Neural progenitor cell (in vitro differentiated cells): ENCODE measurements around the gene E2F1. TPM values are rescaled to one million over a fixed set of nuclear protein-coding genes. Genes with fewer than 3 reads are reported as not detected.

Experiments
- DNase-seq: peaks from one replicate; pipeline ENCODE4 v3.0.0-alpha.2; 2016; ENCODE audit warnings: low spot score
- H2AFZ ChIP-seq: fragments of 200-600 bp; sonication (generic); replicated peaks from 2 replicates; pipeline ENCODE4 v1.6.1; 2016; ENCODE audit warnings: antibody characterized with exemption
- H3F3A ChIP-seq: fragments of 200-600 bp; sonication (generic); 2 replicates; pipeline ENCODE4 v1.6.1; 2016; ENCODE audit warnings: antibody characterized with exemption, low read depth
- H3K27ac ChIP-seq: fragments of 200-600 bp; sonication (generic); 2 replicates; pipeline ENCODE4 v1.5.1; 2016; ENCODE audit warnings: mild to moderate bottlenecking
- H3K27me3 ChIP-seq: fragments of 200-600 bp; sonication (generic); 2 replicates; pipeline ENCODE4 v1.6.1; 2016; ENCODE audit warnings: mild to moderate bottlenecking, moderate library complexity
- H3K36me3 ChIP-seq: fragments of 200-600 bp; sonication (generic); 2 replicates; pipeline ENCODE4 v1.5.1; 2016
- H3K4me1 ChIP-seq: fragments of 200-600 bp; sonication (generic); 2 replicates; pipeline ENCODE4 v1.6.1; 2016; ENCODE audit warnings: mixed run types
- H3K4me2 ChIP-seq: fragments of 200-600 bp; sonication (generic); 2 replicates; pipeline ENCODE4 v1.6.1; 2016
- H3K4me3 ChIP-seq: fragments of 200-600 bp; sonication (generic); 2 replicates; pipeline ENCODE4 v1.5.1; 2016
- H3K79me2 ChIP-seq: fragments of 200-600 bp; sonication (generic); 2 replicates; pipeline ENCODE4 v1.6.1; 2016; ENCODE audit warnings: low read depth
- H3K9ac ChIP-seq: fragments of 200-600 bp; sonication (generic); 2 replicates; pipeline ENCODE4 v1.6.1; 2016
- H3K9me3 ChIP-seq: fragments of 200-600 bp; sonication (generic); 2 replicates; pipeline ENCODE4 v1.5.1; 2016; ENCODE audit warnings: low read depth
- H4K20me1 ChIP-seq: fragments of 200-600 bp; sonication (generic); 2 replicates; pipeline ENCODE4 v1.6.1; 2016; ENCODE audit warnings: low read depth
- H3K27ac Mint-ChIP-seq: 3 replicates; pipeline ENCODE4 v1.8.0; 2021; ENCODE audit warnings: mixed read lengths
- H3K27me3 Mint-ChIP-seq: 2 replicates; pipeline ENCODE4 v1.8.0; 2022; ENCODE audit warnings: low read depth, mild to moderate bottlenecking, inconsistent platforms, moderate library complexity, mixed read lengths; ENCODE audit not compliant: insufficient read depth
- H3K36me3 Mint-ChIP-seq: 3 replicates; pipeline ENCODE4 v1.8.0; 2021; ENCODE audit warnings: mixed read lengths
- H3K4me1 Mint-ChIP-seq: 3 replicates; pipeline ENCODE4 v1.8.0; 2021; ENCODE audit warnings: mixed read lengths
- H3K4me3 Mint-ChIP-seq: 3 replicates; pipeline ENCODE4 v1.8.0; 2021; ENCODE audit warnings: mild to moderate bottlenecking, moderate library complexity, mixed read lengths
- H3K9me3 Mint-ChIP-seq: 3 replicates; pipeline ENCODE4 v1.8.0; 2020; ENCODE audit warnings: mixed read lengths
- EZH2 ChIP-seq: fragments of 200-600 bp; sonication (generic); IDR thresholded peaks from 2 replicates; pipeline ENCODE4 v1.6.1; 2017; ENCODE audit warnings: antibody characterized with exemption, mild to moderate bottlenecking, moderate library complexity
- EZH2phosphoT487 ChIP-seq: fragments of 200-600 bp; sonication (generic); IDR thresholded peaks from 2 replicates; pipeline ENCODE4 v1.6.1; 2017; ENCODE audit warnings: antibody characterized with exemption
- total RNA-seq: library from RNA; depleted of rRNA; stranded (reverse); fragments of >200 nt; gene quantifications from 2 replicates; pipeline ENCODE4 v1.2.3, GENCODE V29; 2015; ENCODE audit warnings: low replicate concordance
- TF ChIP-seq, protein P1 (sequence below): fragments of 200-600 bp; sonication (generic); IDR thresholded peaks from 2 replicates; pipeline ENCODE4 v1.5.1; 2017; ENCODE audit warnings: antibody characterized with exemption, mild to moderate bottlenecking

E2F1 gene
- total RNA-seq, 1 donor from 2014 or later, result 9.7 TPM

DNA sequence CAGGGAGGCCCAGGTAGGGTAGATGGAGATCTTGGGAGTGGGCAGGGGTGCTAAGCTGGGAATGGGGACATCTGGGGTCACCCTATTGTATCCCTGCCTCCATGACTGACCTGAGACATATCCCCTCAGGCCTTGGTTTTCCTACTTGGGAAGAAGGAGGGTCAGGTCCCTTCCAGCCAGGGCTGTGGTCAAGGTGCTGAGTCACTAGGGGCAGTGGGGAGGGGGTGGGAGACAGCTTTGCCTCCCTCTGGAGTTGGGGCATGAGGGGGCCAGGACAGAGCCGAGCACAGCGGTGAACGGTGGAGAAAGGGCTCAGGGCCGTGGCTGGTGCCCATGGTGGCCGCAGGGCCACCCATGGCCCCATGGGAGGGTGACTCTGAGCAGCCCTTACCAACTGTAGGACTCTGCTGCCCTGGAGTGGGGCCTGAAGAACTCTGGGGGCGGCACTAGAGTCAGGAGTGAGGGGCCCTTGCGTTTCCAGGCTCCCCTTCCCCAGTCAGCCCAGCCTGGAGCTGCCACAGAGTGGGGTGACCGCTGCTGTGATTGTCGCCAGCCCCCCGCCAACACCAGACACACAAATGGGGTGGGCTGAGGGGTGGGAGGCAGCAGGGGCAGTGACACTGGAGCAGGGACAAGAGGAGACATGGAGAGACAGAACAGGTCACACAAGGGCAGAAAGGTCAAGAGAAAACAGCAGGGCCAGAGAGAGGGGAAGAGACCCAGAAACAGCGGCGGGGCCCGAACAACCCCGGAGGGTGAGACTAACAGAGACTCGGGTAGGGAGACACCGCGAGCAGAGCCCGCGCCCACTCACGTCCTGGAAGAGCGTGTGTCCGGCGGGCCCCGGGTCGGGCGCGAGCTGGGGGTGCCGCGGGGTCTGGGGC, 12.5 kb downstream of the E2F1 start:
- no peaks in the 10 kb centered on the region for H3K79me2 ChIP-seq
- no peak for DNase-seq
- TF ChIP-seq EZH2phosphoT487 (no peak), EZH2 (no peak)
- TF ChIP-seq, protein P1, sequence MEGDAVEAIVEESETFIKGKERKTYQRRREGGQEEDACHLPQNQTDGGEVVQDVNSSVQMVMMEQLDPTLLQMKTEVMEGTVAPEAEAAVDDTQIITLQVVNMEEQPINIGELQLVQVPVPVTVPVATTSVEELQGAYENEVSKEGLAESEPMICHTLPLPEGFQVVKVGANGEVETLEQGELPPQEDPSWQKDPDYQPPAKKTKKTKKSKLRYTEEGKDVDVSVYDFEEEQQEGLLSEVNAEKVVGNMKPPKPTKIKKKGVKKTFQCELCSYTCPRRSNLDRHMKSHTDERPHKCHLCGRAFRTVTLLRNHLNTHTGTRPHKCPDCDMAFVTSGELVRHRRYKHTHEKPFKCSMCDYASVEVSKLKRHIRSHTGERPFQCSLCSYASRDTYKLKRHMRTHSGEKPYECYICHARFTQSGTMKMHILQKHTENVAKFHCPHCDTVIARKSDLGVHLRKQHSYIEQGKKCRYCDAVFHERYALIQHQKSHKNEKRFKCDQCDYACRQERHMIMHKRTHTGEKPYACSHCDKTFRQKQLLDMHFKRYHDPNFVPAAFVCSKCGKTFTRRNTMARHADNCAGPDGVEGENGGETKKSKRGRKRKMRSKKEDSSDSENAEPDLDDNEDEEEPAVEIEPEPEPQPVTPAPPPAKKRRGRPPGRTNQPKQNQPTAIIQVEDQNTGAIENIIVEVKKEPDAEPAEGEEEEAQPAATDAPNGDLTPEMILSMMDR, result no peak
- Mint-ChIP-seq H3K9me3 (no peaks in the 10 kb centered on the region), H3K27ac (no peak overlapping the region), H3K4me1 (peaks cover 36% of the 10 kb centered on the region), H3K36me3 (peaks cover 12% of the 10 kb centered on the region), H3K4me3 (peak overlapping the region; percentile 87), H3K27me3 (peaks cover 8% of the 10 kb centered on the region)
- peak overlapping the region; percentile 97 for H3K4me2 ChIP-seq
- H3F3A ChIP-seq, result peaks cover 27% of the 10 kb centered on the region
- peak overlapping the region; percentile 56 for H2AFZ ChIP-seq
- H3K36me3 ChIP-seq, result no peaks in the 10 kb centered on the region
- H4K20me1 ChIP-seq, result peaks cover 40% of the 10 kb centered on the region
- no peak overlapping the region for H3K27ac ChIP-seq
- no peaks in the 10 kb centered on the region for H3K27me3 ChIP-seq
- peaks cover 23% of the 10 kb centered on the region for H3K4me1 ChIP-seq
- no peaks in the 10 kb centered on the region for H3K9me3 ChIP-seq
- peak overlapping the region; percentile 74 for H3K4me3 ChIP-seq
- peak overlapping the region; percentile 55 for H3K9ac ChIP-seq

GRCh38 chr20:33673114-33673409, 13.1 kb downstream of the E2F1 start:
- H3F3A ChIP-seq, result peaks cover 27% of the 10 kb centered on the region
- H3K27me3 Mint-ChIP-seq, result peaks cover 8% of the 10 kb centered on the region
- H3K9me3 ChIP-seq, result no peaks in the 10 kb centered on the region
- H3K4me1 ChIP-seq, result peaks cover 23% of the 10 kb centered on the region
- no peak for DNase-seq
- no peak overlapping the region for H2AFZ ChIP-seq
- H3K36me3 Mint-ChIP-seq, result peaks cover 16% of the 10 kb centered on the region
- H3K4me3 ChIP-seq, result peak overlapping the region; percentile 74
- peak overlapping the region; percentile 14 for H3K27ac Mint-ChIP-seq
- peak overlapping the region; percentile 97 for H3K4me2 ChIP-seq
- H3K4me1 Mint-ChIP-seq, result peaks cover 36% of the 10 kb centered on the region
- no peaks in the 10 kb centered on the region for H3K36me3 ChIP-seq
- no peaks in the 10 kb centered on the region for H3K79me2 ChIP-seq
- no peaks in the 10 kb centered on the region for H3K27me3 ChIP-seq
- TF ChIP-seq EZH2 (no peak), EZH2phosphoT487 (no peak)
- TF ChIP-seq, protein P1, result no peak
- no peak overlapping the region for H3K9ac ChIP-seq
- H3K9me3 Mint-ChIP-seq, result no peaks in the 10 kb centered on the region
- H4K20me1 ChIP-seq, result peaks cover 36% of the 10 kb centered on the region
- peak overlapping the region; percentile 87 for H3K4me3 Mint-ChIP-seq
- no peak overlapping the region for H3K27ac ChIP-seq

- Histone ChIP-seq H3K79me2 (no peaks in the 10 kb centered on the region), H3F3A (peaks cover 27% of the 10 kb centered on the region), H3K27ac (no peak overlapping the region), H3K27me3 (peaks cover 3% of the 10 kb centered on the region), H3K4me1 (peaks cover 23% of the 10 kb centered on the region), H3K9ac (no peak overlapping the region), H3K4me2 (peak overlapping the region; percentile 97), H3K9me3 (no peaks in the 10 kb centered on the region), H2AFZ (no peak overlapping the region), H3K36me3 (no peaks in the 10 kb centered on the region), H4K20me1 (peaks cover 32% of the 10 kb centered on the region), H3K4me3 (peak overlapping the region; percentile 1)
- Mint-ChIP-seq H3K4me3 (peak overlapping the region; percentile 87), H3K4me1 (peaks cover 36% of the 10 kb centered on the region), H3K9me3 (no peaks in the 10 kb centered on the region), H3K27me3 (peaks cover 8% of the 10 kb centered on the region), H3K36me3 (peaks cover 16% of the 10 kb centered on the region), H3K27ac (peak overlapping the region; percentile 14)
- no peak for DNase-seq
- TF ChIP-seq EZH2phosphoT487, result no peak
Measured at GRCh38 chr20:33672426-33673113, 13.6 kb downstream of the E2F1 start.
